Fibroblast of the aortic adventitia (primary cell): ENCODE measurements around the gene FAM193A. TPM values are rescaled to one million over a fixed set of nuclear protein-coding genes. Genes with fewer than 3 reads are reported as not detected.
"Not testable (repeated sequence)": the region's sequence is repeated elsewhere in the genome, so short reads cannot be mapped to it uniquely, and the experiment has no call there.

ENCODE experiments used
- DNase-seq: peaks from one replicate; pipeline ENCODE4 v3.0.0-alpha.2; 2010; ENCODE audit warnings: low read depth
- H3K4me3 ChIP-seq: 2 replicates; pipeline ENCODE4 v1.5.1; 2011; ENCODE audit warnings: low read depth, mild to moderate bottlenecking, control low read depth, low read length, moderate library complexity
- CTCF ChIP-seq: IDR thresholded peaks from 2 replicates; pipeline ENCODE4 v1.5.1; 2011; ENCODE audit warnings: mild to moderate bottlenecking, low read length, control low read depth, inconsistent platforms; ENCODE audit not compliant: insufficient read depth
- total RNA-seq: library from RNA; depleted of rRNA; stranded (reverse); fragments of >200 nt; gene quantifications from 2 replicates; pipeline ENCODE4 v1.2.3, GENCODE V29; 2012; ENCODE audit warnings: low replicate concordance

Gene FAM193A
- total RNA-seq, 1 donor, result 17.4 TPM

GRCh38 chr4:2733001-2733843, 196.8 kb downstream of the FAM193A start:
- no peak for TF ChIP-seq CTCF
- no peak overlapping the region for H3K4me3 ChIP-seq
- no peak for DNase-seq

GRCh38 chr4:2733844-2734574, 197.6 kb downstream of the FAM193A start:
- TF ChIP-seq CTCF, result no peak
- no peak overlapping the region for H3K4me3 ChIP-seq
- no peak for DNase-seq

- no peak for TF ChIP-seq CTCF
- DNase-seq, result no peak
- H3K4me3 ChIP-seq, result no peak overlapping the region
Observed at GRCh38 chr4:2734612-2735011, 198.2 kb downstream of the FAM193A start.

GRCh38 chr4:2735869-2736268, 199.4 kb downstream of the FAM193A start:
- no peak for TF ChIP-seq CTCF
- no peak for DNase-seq
- H3K4me3 ChIP-seq, result no peak overlapping the region

- DNase-seq, H3K4me3 ChIP-seq: not testable (repeated sequence)
Observed at GRCh38 chr4:2738296-2738695, 201.8 kb downstream of the FAM193A start.

GRCh38 chr4:2741626-2742025, 205.2 kb downstream of the FAM193A start:
- no peak for DNase-seq
- H3K4me3 ChIP-seq, result no peak overlapping the region
- no peak for TF ChIP-seq CTCF

GRCh38 chr4:2742081-2742822, 205.8 kb downstream of the FAM193A start:
- DNase-seq, result no peak
- no peak overlapping the region for H3K4me3 ChIP-seq
- no peak for TF ChIP-seq CTCF
